GM12891 (cell line): Measurements from ENCODE around the gene PAX9.

Experiments used
- PAX5 ChIP-seq: IDR thresholded peaks from 2 replicates; pipeline ENCODE4 v1.6.1; 2011; ENCODE audit warnings: low read length, moderate library complexity, mild to moderate bottlenecking; ENCODE audit not compliant: insufficient read depth, severe bottlenecking
- POLR2A ChIP-seq: IDR thresholded peaks from 2 replicates; pipeline ENCODE4 v1.6.1; 2011; ENCODE audit warnings: low read depth, low read length, control low read depth
- POLR2AphosphoS5 ChIP-seq: IDR thresholded peaks from 2 replicates; pipeline ENCODE4 v1.6.1; 2011; ENCODE audit warnings: low read depth, low read length, control low read depth
- POU2F2 ChIP-seq: IDR thresholded peaks from 2 replicates; pipeline ENCODE4 v1.6.1; 2011; ENCODE audit warnings: low read depth, mild to moderate bottlenecking, control low read depth, low read length, moderate library complexity
- SPI1 ChIP-seq: IDR thresholded peaks from 2 replicates; pipeline ENCODE4 v1.6.1; 2011; ENCODE audit warnings: low read depth, low read length, control low read depth
- TAF1 ChIP-seq: IDR thresholded peaks from 2 replicates; pipeline ENCODE4 v1.6.1; 2011; ENCODE audit warnings: low read depth, low read length, control low read depth

DNA sequence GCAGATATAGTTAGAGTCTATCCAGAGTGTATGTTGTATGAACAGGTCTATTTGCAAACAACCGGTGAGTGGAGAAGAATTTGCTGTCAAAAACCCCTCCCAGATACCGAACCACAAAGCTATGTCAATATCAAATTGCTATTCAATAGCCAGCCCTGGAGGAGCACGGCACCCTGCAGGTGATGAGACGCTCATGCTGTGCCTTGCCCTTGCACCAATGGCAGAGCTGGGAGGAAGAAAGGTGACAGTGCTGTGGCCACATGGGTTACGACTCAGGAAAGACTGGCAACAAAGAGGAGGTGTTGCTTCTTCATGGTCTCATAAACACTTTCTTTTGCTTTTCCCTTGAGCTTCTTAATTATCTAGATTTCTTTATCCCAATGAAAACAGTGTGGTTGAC is 55.7 kb downstream of the PAX9 start:
- TF ChIP-seq POLR2A: no peak
- no peak for TF ChIP-seq POLR2AphosphoS5
- TF ChIP-seq POU2F2: no peak
- no peak for TF ChIP-seq PAX5
- no peak for TF ChIP-seq TAF1
- no peak for TF ChIP-seq SPI1
